ENCODE results near the gene MCHR1.

Gene MCHR1

DNA sequence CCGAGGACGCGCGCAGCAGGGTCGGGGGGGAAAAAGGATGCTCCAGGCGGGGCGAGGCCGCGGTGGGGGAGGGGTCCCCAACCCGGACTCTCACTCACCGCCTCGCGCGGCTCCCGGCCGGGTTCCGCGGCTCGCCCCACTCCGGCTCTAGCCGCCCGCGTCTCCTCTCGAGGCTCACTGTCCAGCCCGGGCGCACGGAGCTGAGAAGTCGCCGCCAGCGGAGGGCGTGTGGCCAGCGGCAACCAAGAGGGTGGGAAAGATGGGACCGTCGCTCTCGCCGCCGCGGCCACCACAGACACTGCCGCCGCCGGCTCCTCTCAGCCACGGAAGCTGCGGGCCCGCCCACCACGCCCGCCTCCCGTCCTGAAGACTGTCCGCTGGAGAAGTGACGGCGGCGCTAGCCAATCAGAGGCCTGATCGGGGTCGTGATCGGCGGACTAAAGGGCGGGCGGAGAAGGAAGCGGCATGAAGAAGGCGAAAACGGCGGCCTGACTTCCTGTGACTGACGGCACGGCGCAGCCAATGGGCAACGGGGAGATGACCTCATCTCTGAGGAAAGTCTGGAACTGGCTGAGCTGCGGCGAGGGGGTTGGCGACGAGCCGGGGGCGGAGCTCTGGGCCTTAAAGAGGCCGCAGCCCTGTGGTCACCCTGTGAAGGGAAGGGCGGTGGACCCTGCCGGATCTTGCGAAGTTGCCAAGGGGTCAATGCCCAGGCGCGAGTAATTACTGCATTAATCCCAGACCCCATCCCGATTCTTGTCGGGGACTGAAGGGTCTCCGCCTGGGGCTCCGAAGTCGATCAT lies 42.7 kb upstream of the MCHR1 start, which contains the start of gene MRTFA:
Gene MRTFA (minus strand): TSS at position 340 of the 803 bp plus-strand sequence.
- H3K4me3 ChIP-seq (ENCODE audit: low read length), result peak within 1 kb of the TSS; percentile 93
- no peak for TF ChIP-seq CTCF (conservative IDR thresholded peaks at IDR 0.05; ENCODE audit: low read length)

GRCh38 chr22:40637183-40638150 lies 41.8 kb upstream of the MCHR1 start:
- no peak for TF ChIP-seq CTCF (conservative IDR thresholded peaks at IDR 0.05; ENCODE audit: low read length)
- peak overlapping the region; percentile 78 for H3K4me3 ChIP-seq (ENCODE audit: low read length)
- no peak for DNase-seq (ENCODE audit: low read depth)

More for the DNA sequence above, 42.7 kb upstream of the MCHR1 start, which contains the start of gene MRTFA:
- peak; percentile 100 for DNase-seq (ENCODE audit: low read depth)

DNA sequence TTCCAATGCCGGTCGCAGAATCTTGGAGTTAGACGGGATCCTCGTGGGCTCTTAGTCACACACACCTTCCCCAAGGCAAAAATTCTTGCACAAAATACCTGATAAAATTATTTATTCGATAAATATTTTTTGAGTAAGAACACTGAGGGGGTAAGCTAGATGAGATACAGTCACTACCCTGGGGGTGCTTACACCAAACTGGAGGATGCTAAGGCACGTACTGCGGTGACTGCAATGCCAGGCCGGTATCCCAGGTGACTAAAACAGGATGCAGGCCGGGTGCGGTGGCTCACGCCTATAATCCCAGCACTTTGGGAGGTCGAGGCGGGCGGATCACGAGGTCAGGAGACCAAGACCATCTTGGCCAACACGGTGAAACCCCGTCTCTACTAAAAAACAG lies 41.0 kb upstream of the MCHR1 start:
- TF ChIP-seq CTCF (conservative IDR thresholded peaks at IDR 0.05; ENCODE audit: low read length), result no peak
- no peak overlapping the region for H3K4me3 ChIP-seq (ENCODE audit: low read length)

GRCh38 chr22:40641269-40641668 lies 38.0 kb upstream of the MCHR1 start:
- H3K4me3 ChIP-seq (ENCODE audit: low read length), result no peak overlapping the region
- TF ChIP-seq CTCF (conservative IDR thresholded peaks at IDR 0.05; ENCODE audit: low read length), result no peak
- no peak for DNase-seq (ENCODE audit: low read depth)

More for the DNA sequence above, 41.0 kb upstream of the MCHR1 start:
- no peak for DNase-seq (ENCODE audit: low read depth)

GRCh38 chr22:40642316-40642715 lies 37.0 kb upstream of the MCHR1 start:
- no peak overlapping the region for H3K4me3 ChIP-seq (ENCODE audit: low read length)
- no peak for TF ChIP-seq CTCF (conservative IDR thresholded peaks at IDR 0.05; ENCODE audit: low read length)
- no peak for DNase-seq (ENCODE audit: low read depth)

DNA sequence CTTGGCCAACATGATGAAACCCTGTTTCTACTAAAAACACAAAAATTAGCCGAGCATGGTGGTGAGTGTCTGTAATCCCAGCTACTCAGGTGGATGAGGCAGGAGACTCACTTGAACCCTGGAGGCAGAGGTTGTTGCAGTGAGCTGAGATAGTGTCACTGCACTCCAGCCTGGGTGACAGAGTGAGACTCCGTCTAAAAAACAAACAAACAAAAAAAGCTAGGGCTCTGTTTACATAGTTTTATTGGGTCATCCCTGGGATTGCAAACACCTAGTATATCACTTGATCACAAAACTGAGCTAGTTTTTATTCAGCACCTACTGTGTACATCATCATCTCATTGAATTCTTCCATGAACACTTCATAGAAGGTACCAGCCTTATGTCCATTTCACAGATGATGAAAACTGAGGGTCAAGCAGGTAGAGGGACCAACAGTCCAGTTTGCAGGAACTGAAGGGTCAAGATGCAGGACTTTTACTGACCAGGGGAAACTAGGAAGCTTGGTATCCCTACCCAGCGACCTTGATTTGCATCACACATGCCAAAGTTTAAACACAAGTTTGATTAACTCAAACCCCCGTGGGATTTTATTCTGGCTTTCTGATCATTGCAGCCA lies 33.6 kb upstream of the MCHR1 start:
- no peak overlapping the region for H3K4me3 ChIP-seq (ENCODE audit: low read length)
- no peak for DNase-seq (ENCODE audit: low read depth)
- no peak for TF ChIP-seq CTCF (conservative IDR thresholded peaks at IDR 0.05; ENCODE audit: low read length)

Measured in AG10803 (cell line).